DMS53 (cell line): ENCODE data around the gene GRIN1.

Source experiments
- DNase-seq: peaks from one replicate; lab custom pipeline; 2025; lab: John Stamatoyannopoulos, UW

The GRIN1 gene

GRCh38 chr9:137178201-137178938 is 39.4 kb downstream of the GRIN1 start:
- DNase-seq, result peak; percentile 51

GRCh38 chr9:137178939-137179630 is 40.1 kb downstream of the GRIN1 start:
- DNase-seq, result no peak

GRCh38 chr9:137179761-137180160 is 40.8 kb downstream of the GRIN1 start:
- no peak for DNase-seq

GRCh38 chr9:137180491-137180890 is 41.5 kb downstream of the GRIN1 start:
- no peak for DNase-seq

- DNase-seq, result no peak
These were observed 42.7 kb downstream of the GRIN1 start for GRCh38 chr9:137181680-137182079.

- no peak for DNase-seq
These were observed 43.9 kb downstream of the GRIN1 start for GRCh38 chr9:137182836-137183235.

GRCh38 chr9:137183980-137184595 is 45.1 kb downstream of the GRIN1 start:
- no peak for DNase-seq

GRCh38 chr9:137184881-137185660 is 46.1 kb downstream of the GRIN1 start:
- no peak for DNase-seq

- no peak for DNase-seq
These were observed 47.0 kb downstream of the GRIN1 start for GRCh38 chr9:137185921-137186320.

GRCh38 chr9:137186385-137186784 is 47.4 kb downstream of the GRIN1 start:
- DNase-seq, result peak; percentile 51

- no peak for DNase-seq
These were observed 48.4 kb downstream of the GRIN1 start for GRCh38 chr9:137187386-137187785.

GRCh38 chr9:137188086-137188489 is 49.1 kb downstream of the GRIN1 start:
- no peak for DNase-seq

- DNase-seq, result peak; percentile 98
These were observed 49.7 kb downstream of the GRIN1 start, which contains the start of the genes ANAPC2 and SSNA1 for GRCh38 chr9:137188490-137189296. TSS of gene ANAPC2 (minus strand) at chr9:137188560. CDS start at chr9:137188532, 28 bp downstream. TSS of gene SSNA1 (plus strand) at chr9:137188676. CDS start at chr9:137188727, 51 bp downstream.

GRCh38 chr9:137189297-137190295 is 50.6 kb downstream of the GRIN1 start:
- DNase-seq, result peak; percentile 74

GRCh38 chr9:137190315-137190856 is 51.4 kb downstream of the GRIN1 start:
- peak; percentile 85 for DNase-seq

- DNase-seq, result no peak
These were observed 52.3 kb downstream of the GRIN1 start for GRCh38 chr9:137191245-137191644.

- no peak for DNase-seq
These were observed 52.9 kb downstream of the GRIN1 start for GRCh38 chr9:137191691-137192447.

- no peak for DNase-seq
These were observed 53.5 kb downstream of the GRIN1 start for GRCh38 chr9:137192448-137192780.

- no peak for DNase-seq
These were observed 53.9 kb downstream of the GRIN1 start for GRCh38 chr9:137192859-137193258.
